ENCODE results near the gene PINLYP.
A peak's percentile ranks its signal among the peaks of the same experiment; 100 is the strongest.
"Not testable (repeated sequence)": the region's sequence is repeated elsewhere in the genome, so short reads cannot be mapped to it uniquely, and the experiment has no call there.

PINLYP gene

DNA sequence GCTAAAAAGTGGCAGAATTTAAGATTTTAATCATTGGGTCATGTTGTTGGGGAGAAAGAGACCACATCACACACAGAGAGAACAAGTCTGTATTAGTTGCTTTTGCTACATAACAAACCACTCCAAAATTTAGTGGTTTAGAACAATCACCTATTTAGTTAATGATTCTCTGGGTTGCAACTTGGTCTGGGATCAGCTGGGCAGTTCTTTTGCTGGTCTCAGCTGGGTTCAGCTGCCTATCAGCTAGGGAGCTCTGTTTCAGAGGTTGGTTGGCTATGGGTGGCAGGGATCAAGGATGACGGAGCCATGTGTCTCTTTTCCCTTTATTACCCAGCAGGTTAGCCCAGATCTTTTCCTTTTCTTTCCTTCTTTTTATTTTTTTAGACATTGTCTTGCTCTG, 8.9 kb downstream of the PINLYP start:
- peaks cover 3% of the 10 kb centered on the region; the same call in 1 of the 2 replicates for H3K4me1 ChIP-seq (ENCODE audit: insufficient read depth, low read length)
- H3K9ac ChIP-seq (ENCODE audit: low read depth, low read length): no peak overlapping the region
- H3K9me3 ChIP-seq (ENCODE audit: control insufficient read depth, insufficient read depth, low read length): no peaks in the 10 kb centered on the region
- H3K36me3 ChIP-seq (ENCODE audit: insufficient read depth, low read length): no peaks in the 10 kb centered on the region

DNA sequence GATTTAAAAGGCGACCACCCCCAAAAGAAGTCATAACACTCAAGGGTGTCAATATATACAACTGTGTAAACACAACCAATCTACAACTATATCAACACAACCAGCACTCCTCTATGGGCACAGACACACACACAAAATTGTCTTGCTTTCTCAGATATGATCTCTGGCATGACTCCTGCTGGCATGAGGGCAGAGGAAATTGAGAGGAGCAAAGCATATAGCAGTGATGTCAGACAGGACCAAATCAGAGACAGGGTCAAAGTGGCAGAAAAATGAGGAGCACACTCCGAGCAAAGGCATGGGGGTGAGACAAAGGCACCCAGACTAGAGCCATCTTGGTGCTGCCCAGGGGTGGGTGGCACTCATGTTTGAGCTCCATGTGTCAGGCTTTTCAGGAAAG, 10.7 kb downstream of the PINLYP start:
- H3K36me3 ChIP-seq (ENCODE audit: insufficient read depth, low read length): no peaks in the 10 kb centered on the region
- peaks cover 3% of the 10 kb centered on the region; the same call in 1 of the 2 replicates for H3K4me1 ChIP-seq (ENCODE audit: insufficient read depth, low read length)
- no peaks in the 10 kb centered on the region for H3K9me3 ChIP-seq (ENCODE audit: control insufficient read depth, insufficient read depth, low read length)
- no peak overlapping the region for H3K9ac ChIP-seq (ENCODE audit: low read depth, low read length)

GRCh38 chr19:43587029-43587428, 11.4 kb downstream of the PINLYP start:
- not testable (repeated sequence) for H3K36me3 ChIP-seq (ENCODE audit: insufficient read depth, low read length); H3K4me1 ChIP-seq (ENCODE audit: insufficient read depth, low read length); H3K9me3 ChIP-seq (ENCODE audit: control insufficient read depth, insufficient read depth, low read length); H3K9ac ChIP-seq (ENCODE audit: low read depth, low read length)

DNA sequence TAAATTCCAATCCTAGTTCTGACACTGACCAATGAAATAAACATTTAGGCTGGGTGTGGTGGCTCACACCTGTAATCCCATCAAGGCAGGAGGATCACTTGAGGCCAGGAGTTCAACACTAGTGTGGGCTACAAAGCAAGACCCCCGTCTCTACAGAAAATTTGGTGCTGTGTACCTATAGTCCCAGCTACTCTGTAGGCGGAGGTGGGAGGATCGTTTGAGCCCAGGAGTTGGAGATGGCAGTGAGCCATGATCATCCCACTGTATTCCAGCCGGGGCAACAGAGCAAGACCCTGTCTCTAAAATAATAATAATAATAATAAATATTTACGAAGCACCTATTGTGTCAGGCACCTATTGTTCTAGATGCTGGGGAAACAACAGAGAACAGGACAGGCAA, 13.7 kb downstream of the PINLYP start:
- Histone ChIP-seq H3K36me3 (ENCODE audit: insufficient read depth, low read length) (peaks cover 4% of the 10 kb centered on the region; the same call in 1 of the 2 replicates), H3K9ac (ENCODE audit: low read depth, low read length) (no peak overlapping the region), H3K4me1 (ENCODE audit: insufficient read depth, low read length) (no peaks in the 10 kb centered on the region), H3K9me3 (ENCODE audit: control insufficient read depth, insufficient read depth, low read length) (no peaks in the 10 kb centered on the region)

DNA sequence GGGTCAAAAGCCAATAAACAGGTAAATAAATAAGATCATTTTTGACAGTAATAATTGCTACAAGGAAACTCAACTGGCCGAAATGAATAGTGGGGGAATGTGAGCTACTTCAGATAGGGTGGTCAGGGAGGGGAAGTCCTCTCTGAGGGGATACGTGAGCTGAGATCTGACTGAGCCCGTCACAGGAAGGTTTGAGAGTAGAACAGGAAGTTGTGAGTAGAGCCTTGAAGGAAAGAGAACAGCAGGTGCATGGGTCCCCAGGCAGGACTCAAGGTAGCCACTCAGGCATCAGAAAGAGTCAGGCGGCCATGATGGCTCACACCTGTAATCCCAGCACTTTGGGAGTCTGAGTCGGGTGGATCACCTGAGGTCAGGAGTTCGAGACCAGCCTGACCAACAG, 14.1 kb downstream of the PINLYP start:
- Histone ChIP-seq H3K4me1 (ENCODE audit: insufficient read depth, low read length) (no peaks in the 10 kb centered on the region), H3K9ac (ENCODE audit: low read depth, low read length) (no peak overlapping the region), H3K9me3 (ENCODE audit: control insufficient read depth, insufficient read depth, low read length) (no peaks in the 10 kb centered on the region), H3K36me3 (ENCODE audit: insufficient read depth, low read length) (peaks cover 4% of the 10 kb centered on the region; the same call in 1 of the 2 replicates)

DNA sequence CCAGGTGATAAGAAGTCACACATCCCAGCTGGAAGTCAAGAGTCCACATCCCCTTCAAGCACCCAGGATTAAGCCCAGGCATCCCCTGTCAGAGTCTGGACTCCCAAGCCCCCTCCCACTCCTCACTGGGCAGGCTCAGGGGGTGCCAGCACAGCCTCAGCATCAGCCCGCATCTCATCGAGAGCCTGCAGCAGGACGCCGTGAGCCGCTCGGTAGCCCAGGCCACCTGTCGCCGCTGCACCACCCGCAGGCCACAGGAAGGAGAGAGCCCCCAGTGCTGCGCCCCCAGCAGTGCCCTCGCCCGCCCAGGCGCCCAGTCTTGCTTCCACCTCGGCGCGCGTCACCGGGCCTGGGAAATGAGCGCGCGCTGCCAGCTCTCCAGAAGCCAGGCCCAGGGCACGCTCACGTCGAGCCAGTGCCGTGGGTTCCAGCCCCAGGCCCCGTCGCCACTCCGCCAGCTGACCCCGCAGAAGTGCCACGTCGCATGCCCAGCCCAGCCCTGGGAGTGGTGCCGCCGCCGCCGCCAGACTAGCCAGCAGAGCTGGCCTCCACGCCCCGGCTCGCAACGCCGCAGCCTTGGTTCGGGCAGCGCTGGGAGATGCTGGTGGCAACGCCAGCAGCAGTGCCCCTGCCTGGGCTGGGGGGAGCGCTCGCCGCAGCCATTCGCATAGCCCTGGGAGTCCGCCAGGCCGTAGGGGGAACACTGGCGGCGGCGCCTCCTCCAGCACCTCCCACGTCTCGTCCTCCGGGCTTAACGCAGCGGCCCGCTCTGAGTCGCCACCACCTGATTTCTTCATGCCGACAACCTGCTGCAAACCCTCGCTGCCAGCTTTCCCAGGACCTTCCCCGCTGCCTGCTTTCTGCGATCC, 16.5 kb downstream of the PINLYP start:
- Histone ChIP-seq H3K4me1 (ENCODE audit: insufficient read depth, low read length) (no peaks in the 10 kb centered on the region), H3K36me3 (ENCODE audit: insufficient read depth, low read length) (peaks cover 4% of the 10 kb centered on the region; the same call in 1 of the 2 replicates), H3K9me3 (ENCODE audit: control insufficient read depth, insufficient read depth, low read length) (no peaks in the 10 kb centered on the region), H3K9ac (ENCODE audit: low read depth, low read length) (no peak overlapping the region)

DNA sequence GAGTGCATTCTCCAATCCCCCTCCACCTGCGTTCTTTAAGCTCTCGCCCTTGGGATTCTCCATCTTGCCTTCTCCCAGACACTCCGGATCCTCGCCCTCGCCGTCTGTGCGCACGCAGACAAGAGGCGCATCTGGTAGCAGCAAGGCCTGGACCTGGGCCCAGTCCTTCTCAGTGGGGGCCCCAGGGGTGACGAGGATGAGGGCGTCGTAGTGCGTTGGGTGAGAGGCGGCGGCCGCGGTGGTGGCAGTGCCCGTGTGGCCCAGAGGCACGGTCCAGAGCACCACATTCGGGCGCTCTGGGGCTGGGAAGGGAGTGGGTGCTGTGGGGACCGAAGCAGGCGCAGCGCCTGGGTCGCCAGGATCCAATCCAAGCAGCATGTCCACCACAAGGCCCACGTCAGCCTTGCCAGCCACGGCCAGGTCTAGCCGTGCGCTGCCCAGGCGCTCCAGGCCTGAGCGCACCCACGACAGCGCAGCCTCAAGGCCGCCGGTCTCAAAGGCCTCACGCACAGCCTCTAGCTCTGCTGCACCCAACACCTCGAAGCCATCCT, 17.3 kb downstream of the PINLYP start:
- no peak overlapping the region for H3K9ac ChIP-seq (ENCODE audit: low read depth, low read length)

GRCh38 chr19:43594081-43594697, 18.6 kb downstream of the PINLYP start:
- Histone ChIP-seq H3K9ac (ENCODE audit: low read depth, low read length) (no peak overlapping the region), H3K36me3 (ENCODE audit: insufficient read depth, low read length) (peaks cover 4% of the 10 kb centered on the region; the same call in 1 of the 2 replicates), H3K4me1 (ENCODE audit: insufficient read depth, low read length) (no peaks in the 10 kb centered on the region), H3K9me3 (ENCODE audit: control insufficient read depth, insufficient read depth, low read length) (no peaks in the 10 kb centered on the region)

More for the DNA sequence above, 17.3 kb downstream of the PINLYP start:
- peaks cover 4% of the 10 kb centered on the region; the same call in 1 of the 2 replicates for H3K36me3 ChIP-seq (ENCODE audit: insufficient read depth, low read length)
- H3K4me1 ChIP-seq (ENCODE audit: insufficient read depth, low read length): no peaks in the 10 kb centered on the region
- H3K9me3 ChIP-seq (ENCODE audit: control insufficient read depth, insufficient read depth, low read length): no peaks in the 10 kb centered on the region

- Histone ChIP-seq H3K36me3 (ENCODE audit: insufficient read depth, low read length) (peaks cover 6% of the 10 kb centered on the region; the same call in 1 of the 2 replicates), H3K4me1 (ENCODE audit: insufficient read depth, low read length) (no peaks in the 10 kb centered on the region), H3K9me3 (ENCODE audit: control insufficient read depth, insufficient read depth, low read length) (no peaks in the 10 kb centered on the region), H3K9ac (ENCODE audit: low read depth, low read length) (peak overlapping the region; percentile 69)
These were observed 19.4 kb downstream of the PINLYP start for GRCh38 chr19:43594710-43595604.

GRCh38 chr19:43595605-43595998, 20.0 kb downstream of the PINLYP start:
- H3K9me3 ChIP-seq (ENCODE audit: control insufficient read depth, insufficient read depth, low read length): no peaks in the 10 kb centered on the region
- H3K4me1 ChIP-seq (ENCODE audit: insufficient read depth, low read length): no peaks in the 10 kb centered on the region
- peaks cover 7% of the 10 kb centered on the region; the same call in 1 of the 2 replicates for H3K36me3 ChIP-seq (ENCODE audit: insufficient read depth, low read length)
- peak overlapping the region; percentile 69 for H3K9ac ChIP-seq (ENCODE audit: low read depth, low read length)

GRCh38 chr19:43595999-43596841, 20.6 kb downstream of the PINLYP start, which contains the start of the genes IRGQ and ZNF576:
Gene IRGQ, minus strand, starts transcription at chr19:43596134. Its CDS starts 796 bp downstream, at chr19:43595338.
Gene ZNF576, plus strand, starts transcription at chr19:43596595. Its CDS starts 514 bp downstream, at chr19:43597109.
- Histone ChIP-seq H3K4me1 (ENCODE audit: insufficient read depth, low read length) (no peaks in the 10 kb centered on the region), H3K9ac (ENCODE audit: low read depth, low read length) (peak within 1 kb of the TSS; percentile 76), H3K9me3 (ENCODE audit: control insufficient read depth, insufficient read depth, low read length) (no peaks in the 10 kb centered on the region), H3K36me3 (ENCODE audit: insufficient read depth, low read length) (peaks cover 7% of the 10 kb centered on the region; the same call in 1 of the 2 replicates)

GRCh38 chr19:43596842-43597461, 21.4 kb downstream of the PINLYP start:
- H3K36me3 ChIP-seq (ENCODE audit: insufficient read depth, low read length): peaks cover 7% of the 10 kb centered on the region; the same call in 1 of the 2 replicates

GRCh38 chr19:43597876-43598275, 22.3 kb downstream of the PINLYP start:
- Histone ChIP-seq H3K4me1 (ENCODE audit: insufficient read depth, low read length) (no peaks in the 10 kb centered on the region), H3K9ac (ENCODE audit: low read depth, low read length) (no peak overlapping the region), H3K36me3 (ENCODE audit: insufficient read depth, low read length) (peaks cover 7% of the 10 kb centered on the region; the same call in 1 of the 2 replicates), H3K9me3 (ENCODE audit: control insufficient read depth, insufficient read depth, low read length) (no peaks in the 10 kb centered on the region)

More at GRCh38 chr19:43596842-43597461, 21.4 kb downstream of the PINLYP start:
- Histone ChIP-seq H3K9ac (ENCODE audit: low read depth, low read length) (peak overlapping the region; percentile 76), H3K4me1 (ENCODE audit: insufficient read depth, low read length) (no peaks in the 10 kb centered on the region), H3K9me3 (ENCODE audit: control insufficient read depth, insufficient read depth, low read length) (no peaks in the 10 kb centered on the region)
